MM.1S (cell line): ENCODE measurements around the gene OSCP1.

Experiments
- CTCF ChIP-seq: fragments of 300-600 bp; sonication (generic); IDR thresholded peaks from 2 replicates; pipeline ENCODE4 v1.5.1; 2016; ENCODE audit warnings: antibody characterized with exemption, low read length, mixed read lengths
- EZH2 ChIP-seq: fragments of 300-600 bp; sonication (generic); optimal IDR thresholded peaks from 2 replicates; pipeline ENCODE3; 2017; ENCODE audit warnings: low read depth, mild to moderate bottlenecking, antibody characterized with exemption, low read length, mixed read lengths
- EZH2phosphoT487 ChIP-seq: fragments of 300-600 bp; sonication (generic); IDR thresholded peaks from 2 replicates; pipeline ENCODE4 v1.6.1; 2018; ENCODE audit warnings: antibody characterized with exemption, low read length

GRCh38 chr1:36391271-36391670 is 59.0 kb downstream of the OSCP1 start:
- TF ChIP-seq CTCF (no peak), EZH2 (no peak), EZH2phosphoT487 (no peak)
